MCF 10A (cell line): Measurements from ENCODE around the gene SS18L1. TPM values are rescaled to one million over a fixed set of nuclear protein-coding genes. Genes with fewer than 3 reads are reported as not detected.

Source experiments
- BruUV-seq: library from RNA; stranded (reverse); fragments of 400-500 nt; replicated peaks from 2 replicates; lab custom pipeline; 2021; lab: Mats Ljungman, UMichigan
- CTCF ChIA-PET: fragments of 300-600 bp; sonication (Branson Sonifier 250); formaldehyde crosslinking; extraction: SDS; loops from one replicate; lab custom pipeline; 2021; ENCODE audit warnings: antibody characterized with exemption, inconsistent platforms; lab: Yijun Ruan, JAX
- POLR2A ChIA-PET: fragments of 300-600, 350-650 bp; sonication (Branson Sonifier 250); formaldehyde crosslinking; extraction: SDS; loops from one replicate; lab custom pipeline; 2020; ENCODE audit warnings: antibody characterized with exemption, inconsistent platforms; lab: Yijun Ruan, JAX
- DNase-seq: peaks from one replicate; pipeline ENCODE4 v3.0.0-alpha.2; 2018; ENCODE audit not compliant: unreplicated experiment
- H3K27ac Mint-ChIP-seq: one replicate; pipeline ENCODE4 v1.8.0; 2022; ENCODE audit warnings: mild to moderate bottlenecking, low read depth, mixed read lengths; ENCODE audit not compliant: unreplicated experiment
- H3K27me3 Mint-ChIP-seq: one replicate; pipeline ENCODE4 v1.8.0; 2022; ENCODE audit warnings: mixed read lengths; ENCODE audit not compliant: insufficient read depth, unreplicated experiment
- H3K36me3 Mint-ChIP-seq: one replicate; pipeline ENCODE4 v1.8.0; 2022; ENCODE audit warnings: mild to moderate bottlenecking, moderate library complexity, mixed read lengths; ENCODE audit not compliant: insufficient read depth, unreplicated experiment
- H3K4me1 Mint-ChIP-seq: one replicate; pipeline ENCODE4 v1.8.0; 2022; ENCODE audit warnings: mixed read lengths; ENCODE audit not compliant: insufficient read depth, unreplicated experiment
- H3K4me3 Mint-ChIP-seq: one replicate; pipeline ENCODE4 v1.8.0; 2022; ENCODE audit warnings: mild to moderate bottlenecking, moderate library complexity, mixed read lengths; ENCODE audit not compliant: unreplicated experiment
- H3K9me3 Mint-ChIP-seq: one replicate; pipeline ENCODE4 v1.8.0; 2022; ENCODE audit warnings: mixed read lengths; ENCODE audit not compliant: unreplicated experiment
- intact Hi-C: fragments of 100-400 bp; cut with micrococcal nuclease; formaldehyde crosslinking; loops from 2 replicates; pipeline ENCODE4 v1.14.1; 2022
- total RNA-seq: library from RNA; stranded (reverse); gene quantifications from 2 replicates; pipeline ENCODE4 v1.2.3, GENCODE V29; 2022
- TF ChIP-seq, protein P1 (sequence below): fragments of 200-600 bp; IDR thresholded peaks from one replicate; pipeline ENCODE4 v1.8.0; 2022; ENCODE audit warnings: antibody characterized with exemption, mild to moderate bottlenecking; ENCODE audit not compliant: unreplicated experiment

SS18L1 gene
- total RNA-seq, 1 experiment from 2014 or later: 16.1 TPM

DNA sequence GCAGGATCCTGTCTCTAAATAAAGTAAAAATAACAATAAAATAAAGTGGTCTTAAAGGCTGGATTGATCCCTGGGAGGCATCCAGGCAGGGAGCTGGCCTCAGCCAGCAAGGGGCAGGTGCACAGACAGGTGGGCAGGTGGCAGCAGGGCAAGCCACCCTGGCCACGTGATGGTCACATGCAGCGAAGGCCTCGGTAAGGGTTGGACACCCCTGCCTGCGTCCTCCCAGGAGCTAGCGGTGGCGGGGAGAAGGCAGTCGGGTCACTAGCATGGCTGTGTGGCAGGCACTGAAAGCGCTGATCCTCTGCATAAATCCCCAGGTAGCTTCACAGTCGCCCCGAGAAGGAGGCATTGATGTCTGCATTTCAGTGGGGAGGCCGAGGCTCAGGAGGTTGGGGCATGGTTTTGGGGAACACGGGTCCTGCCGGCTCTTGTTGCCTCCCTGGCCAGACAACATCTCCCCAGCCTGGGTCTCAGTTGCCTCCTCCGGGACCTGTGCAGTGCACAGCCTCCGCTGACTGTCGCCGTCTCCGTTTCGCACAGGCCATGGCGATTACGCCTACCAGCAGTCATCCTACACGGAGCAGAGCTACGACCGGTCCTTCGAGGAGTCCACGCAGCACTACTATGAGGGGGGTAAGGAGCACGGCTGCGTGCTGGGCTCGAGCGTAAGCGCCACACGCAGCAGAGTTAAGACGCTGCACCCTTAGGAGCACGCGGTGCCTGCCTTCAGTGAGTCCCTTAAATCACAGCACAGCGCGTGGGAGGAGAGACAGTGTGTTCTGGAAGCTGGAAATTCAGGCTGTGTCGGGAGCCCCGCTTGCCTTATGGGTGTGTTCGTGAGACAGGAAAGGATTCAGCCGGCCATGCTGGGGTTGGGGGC lies 21.6 kb downstream of the SS18L1 start:
- CTCF ChIA-PET: interaction anchor here (0.6 to 0.8 kb wide), 2 partner anchors 39 to 41 kb away, joined by 3 read pairs; no protein-coding TSS in a partner anchor
- no peaks in the 10 kb centered on the region for H3K9me3 Mint-ChIP-seq
- intact Hi-C loops: no loop called here
- H3K27ac Mint-ChIP-seq: no peak overlapping the region
- no peaks in the 10 kb centered on the region for H3K27me3 Mint-ChIP-seq
- H3K4me1 Mint-ChIP-seq: peaks cover 12% of the 10 kb centered on the region
- no peak for DNase-seq
- TF ChIP-seq, protein P1, sequence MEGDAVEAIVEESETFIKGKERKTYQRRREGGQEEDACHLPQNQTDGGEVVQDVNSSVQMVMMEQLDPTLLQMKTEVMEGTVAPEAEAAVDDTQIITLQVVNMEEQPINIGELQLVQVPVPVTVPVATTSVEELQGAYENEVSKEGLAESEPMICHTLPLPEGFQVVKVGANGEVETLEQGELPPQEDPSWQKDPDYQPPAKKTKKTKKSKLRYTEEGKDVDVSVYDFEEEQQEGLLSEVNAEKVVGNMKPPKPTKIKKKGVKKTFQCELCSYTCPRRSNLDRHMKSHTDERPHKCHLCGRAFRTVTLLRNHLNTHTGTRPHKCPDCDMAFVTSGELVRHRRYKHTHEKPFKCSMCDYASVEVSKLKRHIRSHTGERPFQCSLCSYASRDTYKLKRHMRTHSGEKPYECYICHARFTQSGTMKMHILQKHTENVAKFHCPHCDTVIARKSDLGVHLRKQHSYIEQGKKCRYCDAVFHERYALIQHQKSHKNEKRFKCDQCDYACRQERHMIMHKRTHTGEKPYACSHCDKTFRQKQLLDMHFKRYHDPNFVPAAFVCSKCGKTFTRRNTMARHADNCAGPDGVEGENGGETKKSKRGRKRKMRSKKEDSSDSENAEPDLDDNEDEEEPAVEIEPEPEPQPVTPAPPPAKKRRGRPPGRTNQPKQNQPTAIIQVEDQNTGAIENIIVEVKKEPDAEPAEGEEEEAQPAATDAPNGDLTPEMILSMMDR: no peak
- no peak overlapping the region for H3K4me3 Mint-ChIP-seq
- no TSS peak for BruUV-seq
- POLR2A ChIA-PET: interaction anchor here (1.1 kb wide), 1 partner anchor 21 kb away, joined by 3 read pairs; no protein-coding TSS in a partner anchor
- H3K36me3 Mint-ChIP-seq: peaks cover 54% of the 10 kb centered on the region

DNA sequence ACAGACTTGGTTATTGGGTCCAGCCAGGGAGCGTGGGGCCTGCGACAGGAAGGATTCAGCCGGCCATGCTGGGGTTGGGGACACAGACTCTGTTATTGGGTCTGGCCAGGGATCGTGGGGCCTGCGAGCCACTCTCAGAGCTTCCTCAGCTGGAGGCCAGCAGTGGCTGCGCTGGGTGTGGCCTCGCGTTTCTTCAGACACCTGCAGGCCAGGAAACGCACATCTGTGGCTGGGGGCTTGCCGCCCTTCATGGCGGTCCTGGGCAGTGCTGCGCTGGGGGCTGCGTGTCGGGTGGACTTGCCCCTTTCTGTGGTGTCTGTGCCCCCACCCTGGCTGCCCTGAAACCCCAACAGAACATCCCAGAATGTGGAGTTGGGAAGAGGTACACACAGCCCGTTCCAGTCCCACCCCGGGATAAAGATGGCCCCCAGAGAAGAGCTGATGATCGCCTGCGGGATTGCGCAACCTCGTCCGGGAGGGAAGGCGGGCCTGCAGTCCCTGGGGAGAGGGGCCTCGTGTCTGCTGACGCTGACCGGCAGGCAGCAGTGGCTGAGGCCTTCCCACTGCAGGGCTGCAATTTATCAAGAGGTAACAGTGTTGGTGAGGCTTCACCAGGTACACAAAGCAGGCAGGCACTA lies 22.3 kb downstream of the SS18L1 start:
- intact Hi-C loops: no loop called here
- H3K9me3 Mint-ChIP-seq: no peaks in the 10 kb centered on the region
- H3K4me3 Mint-ChIP-seq: no peak overlapping the region
- no peak overlapping the region for H3K27ac Mint-ChIP-seq
- TF ChIP-seq, protein P1: no peak
- no peak for DNase-seq
- H3K27me3 Mint-ChIP-seq: no peaks in the 10 kb centered on the region
- peaks cover 6% of the 10 kb centered on the region for H3K4me1 Mint-ChIP-seq
- peaks cover 56% of the 10 kb centered on the region for H3K36me3 Mint-ChIP-seq
- ChIA-PET CTCF (no interaction called here), POLR2A (interaction anchor here (1.1 kb wide), 1 partner anchor 17 kb away, joined by 4 read pairs; the partner anchor contains the start of gene MTG2)
- no TSS peak for BruUV-seq

- no peaks in the 10 kb centered on the region for H3K9me3 Mint-ChIP-seq
- TF ChIP-seq, protein P1: no peak
- POLR2A ChIA-PET: interaction anchor here (0.6 to 0.9 kb wide), 2 partner anchors 15 to 67 kb away, joined by 4 to 5 read pairs; no protein-coding TSS in a partner anchor
- H3K4me3 Mint-ChIP-seq: no peak overlapping the region
- H3K27ac Mint-ChIP-seq: no peak overlapping the region
- no TSS peak for BruUV-seq
- DNase-seq: no peak
- H3K4me1 Mint-ChIP-seq: no peaks in the 10 kb centered on the region
- CTCF ChIA-PET: interaction anchor here (0.6 kb wide), 1 partner anchor 38 kb away, joined by 4 read pairs; no protein-coding TSS in a partner anchor
- no peaks in the 10 kb centered on the region for H3K27me3 Mint-ChIP-seq
- intact Hi-C loops: no loop called here
- peaks cover 62% of the 10 kb centered on the region for H3K36me3 Mint-ChIP-seq
These were observed 23.9 kb downstream of the SS18L1 start for GRCh38 chr20:62167474-62167873.

- intact Hi-C loops: no loop called here
These were observed 24.5 kb downstream of the SS18L1 start for GRCh38 chr20:62168061-62168460.

More at GRCh38 chr20:62168061-62168460, 24.5 kb downstream of the SS18L1 start:
- H3K36me3 Mint-ChIP-seq: peaks cover 66% of the 10 kb centered on the region
- H3K27me3 Mint-ChIP-seq: no peaks in the 10 kb centered on the region
- ChIA-PET POLR2A (interaction anchor here (0.9 kb wide), 1 partner anchor 14 kb away, joined by 5 read pairs; no protein-coding TSS in a partner anchor), CTCF (no interaction called here)
- no peak overlapping the region for H3K4me3 Mint-ChIP-seq
- no TSS peak for BruUV-seq
- H3K4me1 Mint-ChIP-seq: no peaks in the 10 kb centered on the region
- TF ChIP-seq, protein P1: no peak
- H3K27ac Mint-ChIP-seq: no peak overlapping the region
- H3K9me3 Mint-ChIP-seq: no peaks in the 10 kb centered on the region
- DNase-seq: no peak
